NCI-H2081 (cell line): ENCODE results near the gene FOXI1.

ENCODE experiments used
- DNase-seq, 2 experiments: peaks; one replicate each; lab custom pipeline; 2025; lab: John Stamatoyannopoulos, UW

The FOXI1 gene

GRCh38 chr5:170105642-170106611 lies at the start of gene FOXI1:
TSS of gene FOXI1 (plus strand) at chr5:170105897. CDS start at chr5:170105958, 61 bp downstream.
- no peak for DNase-seq

GRCh38 chr5:170056561-170057267 lies 49.0 kb upstream of the FOXI1 start:
- no peak for DNase-seq

- DNase-seq = no peak
Observed at GRCh38 chr5:170057311-170057710, 48.4 kb upstream of the FOXI1 start.

- DNase-seq = no peak
Observed at GRCh38 chr5:170059221-170059620, 46.5 kb upstream of the FOXI1 start.

- DNase-seq = no peak
Observed at GRCh38 chr5:170067152-170067551, 38.5 kb upstream of the FOXI1 start.

GRCh38 chr5:170067574-170068170 lies 38.0 kb upstream of the FOXI1 start:
- DNase-seq = no peak

GRCh38 chr5:170069512-170069911 lies 36.2 kb upstream of the FOXI1 start:
- DNase-seq = no peak

- DNase-seq = no peak
Observed at GRCh38 chr5:170070556-170071412, 34.9 kb upstream of the FOXI1 start.

- DNase-seq = no peak
Observed at GRCh38 chr5:170071748-170072147, 33.9 kb upstream of the FOXI1 start.

- DNase-seq = no peak
Observed at GRCh38 chr5:170075696-170076095, 30.0 kb upstream of the FOXI1 start.

- no peak for DNase-seq
Observed at GRCh38 chr5:170076211-170076610, 29.5 kb upstream of the FOXI1 start.

- no peak for DNase-seq
Observed at GRCh38 chr5:170076739-170077138, 29.0 kb upstream of the FOXI1 start.

GRCh38 chr5:170077526-170077925 lies 28.2 kb upstream of the FOXI1 start:
- no peak for DNase-seq

- no peak for DNase-seq
Observed at GRCh38 chr5:170078458-170078857, 27.2 kb upstream of the FOXI1 start.

GRCh38 chr5:170078931-170079330 lies 26.8 kb upstream of the FOXI1 start:
- DNase-seq = no peak

GRCh38 chr5:170080217-170080616 lies 25.5 kb upstream of the FOXI1 start:
- DNase-seq = no peak

GRCh38 chr5:170080786-170081445 lies 24.8 kb upstream of the FOXI1 start:
- DNase-seq = no peak

GRCh38 chr5:170081616-170082015 lies 24.1 kb upstream of the FOXI1 start:
- no peak for DNase-seq

- DNase-seq = no peak
Observed at GRCh38 chr5:170082701-170083100, 23.0 kb upstream of the FOXI1 start.

- DNase-seq = no peak
Observed at GRCh38 chr5:170087168-170087817, 18.4 kb upstream of the FOXI1 start.
